Esophagus (tissue), 2 donors: ENCODE measurements around the gene SLC12A3. TPM values are rescaled to one million over a fixed set of nuclear protein-coding genes. Genes with fewer than 3 reads are reported as not detected.

Experiments used
- H3K27ac ChIP-seq, 2 donors: one replicate each; pipeline ENCODE4 v1.5.1; 2013; ENCODE audit warnings: low read depth in 2 of 2, mild to moderate bottlenecking in 2 of 2, inconsistent platforms in 1 of 2, low read length in 1 of 2, moderate library complexity in 1 of 2
- H3K27me3 ChIP-seq, 2 donors: one replicate each; pipeline ENCODE4 v1.6.1; 2013; ENCODE audit warnings: low read length in 2 of 2, control low read depth in 1 of 2, mild to moderate bottlenecking in 1 of 2; ENCODE audit not compliant: insufficient read depth in 2 of 2, control insufficient read depth in 1 of 2
- H3K36me3 ChIP-seq, 2 donors: one replicate each; pipeline ENCODE4 v1.6.1; 2013; ENCODE audit warnings: low read length in 1 of 2; ENCODE audit not compliant: control insufficient read depth in 2 of 2, insufficient read depth in 2 of 2
- H3K4me1 ChIP-seq, 2 donors: one replicate each; pipeline ENCODE4 v1.6.1; 2013; ENCODE audit warnings: low read length in 1 of 2; ENCODE audit not compliant: control insufficient read depth in 2 of 2, insufficient read depth in 2 of 2
- H3K4me3 ChIP-seq, 2 donors: one replicate each; pipeline ENCODE4 v1.5.1; 2013; ENCODE audit warnings: low read length in 2 of 2, mild to moderate bottlenecking in 2 of 2, low read depth in 1 of 2, moderate library complexity in 1 of 2
- H3K9me3 ChIP-seq, 2 donors: one replicate each; pipeline ENCODE4 v1.6.1; 2013; ENCODE audit warnings: mild to moderate bottlenecking in 2 of 2, low read depth in 1 of 2, low read length in 1 of 2, moderate library complexity in 1 of 2; ENCODE audit not compliant: control insufficient read depth in 2 of 2, insufficient read depth in 1 of 2
- WGBS, 2 donors: extraction: QIAGEN DNeasy Blood & Tissue Kit; methylation state at CpG; one replicate each; pipeline ENCODE4 v1.1.7; 2013; 5-methylcytosine and 5-hydroxymethylcytosine counted together
- polyA plus RNA-seq, 2 donors: library from polyadenylated mRNA; stranded (reverse); fragments of 200-250 nt; gene quantifications; one replicate each; pipeline ENCODE4 v1.2.3, GENCODE V29; 2013
- donor health status: healthy with polysubstance abuse.
- donor health status: Bipolar disorder and iron deficiency.

Gene SLC12A3
- polyA plus RNA-seq, 2 donors = 0.04 to 0.06 TPM

DNA sequence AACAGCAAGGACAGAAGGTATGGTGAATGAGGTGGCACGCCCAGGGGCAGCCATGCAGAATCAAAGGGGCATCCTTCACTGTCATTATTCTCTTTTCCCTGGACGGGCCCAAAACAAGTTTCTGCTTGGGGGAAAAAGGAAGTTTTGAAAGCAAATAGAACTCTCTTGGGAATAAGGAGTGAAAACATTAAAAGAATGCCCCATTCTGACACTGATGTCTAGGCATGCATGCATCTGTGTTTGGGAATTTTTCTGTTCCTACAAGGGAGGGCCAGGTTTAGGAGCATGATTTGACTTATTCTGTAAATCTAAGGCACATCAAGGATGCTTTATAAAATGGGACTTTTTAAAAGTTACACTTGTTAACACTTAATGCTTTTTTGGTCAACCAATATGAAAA is 34.3 kb upstream of the SLC12A3 start:
- Histone ChIP-seq H3K36me3 (peaks cover 21 to 23% of the 10 kb centered on the region in 2 donors), H3K27me3 (no peaks in the 10 kb centered on the region), H3K27ac (no peak overlapping the region), H3K4me3 (no peak overlapping the region), H3K9me3 (no peaks in the 10 kb centered on the region), H3K4me1 (no peaks in the 10 kb centered on the region)
- 31 to 92% methylated on average over 2 of the region's 2 CpGs for WGBS, 2 donors

DNA sequence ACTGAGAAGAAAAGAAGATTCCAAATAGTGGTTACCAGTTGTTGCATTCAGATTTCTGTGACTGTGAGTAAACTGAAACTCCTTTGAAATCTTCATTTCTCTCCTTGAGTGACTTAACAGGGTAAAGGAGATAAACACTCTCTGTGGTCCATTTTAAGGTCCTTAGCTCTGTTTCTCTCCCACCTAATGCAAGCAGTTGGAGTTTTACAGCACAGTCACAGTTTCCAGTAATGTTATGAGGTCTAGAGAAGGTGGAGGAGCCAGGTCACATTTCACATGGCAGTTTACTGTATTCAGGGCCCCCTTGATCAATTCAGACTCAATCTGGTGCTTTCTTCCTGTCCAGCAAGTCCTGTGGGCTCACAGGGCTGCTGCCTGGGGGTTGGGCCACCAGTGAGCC is 32.2 kb upstream of the SLC12A3 start:
- Histone ChIP-seq H3K4me1 (no peaks in the 10 kb centered on the region), H3K36me3 (peaks cover 27 to 28% of the 10 kb centered on the region in 2 donors), H3K9me3 (no peaks in the 10 kb centered on the region), H3K4me3 (no peak overlapping the region), H3K27ac (no peak overlapping the region), H3K27me3 (no peaks in the 10 kb centered on the region)

DNA sequence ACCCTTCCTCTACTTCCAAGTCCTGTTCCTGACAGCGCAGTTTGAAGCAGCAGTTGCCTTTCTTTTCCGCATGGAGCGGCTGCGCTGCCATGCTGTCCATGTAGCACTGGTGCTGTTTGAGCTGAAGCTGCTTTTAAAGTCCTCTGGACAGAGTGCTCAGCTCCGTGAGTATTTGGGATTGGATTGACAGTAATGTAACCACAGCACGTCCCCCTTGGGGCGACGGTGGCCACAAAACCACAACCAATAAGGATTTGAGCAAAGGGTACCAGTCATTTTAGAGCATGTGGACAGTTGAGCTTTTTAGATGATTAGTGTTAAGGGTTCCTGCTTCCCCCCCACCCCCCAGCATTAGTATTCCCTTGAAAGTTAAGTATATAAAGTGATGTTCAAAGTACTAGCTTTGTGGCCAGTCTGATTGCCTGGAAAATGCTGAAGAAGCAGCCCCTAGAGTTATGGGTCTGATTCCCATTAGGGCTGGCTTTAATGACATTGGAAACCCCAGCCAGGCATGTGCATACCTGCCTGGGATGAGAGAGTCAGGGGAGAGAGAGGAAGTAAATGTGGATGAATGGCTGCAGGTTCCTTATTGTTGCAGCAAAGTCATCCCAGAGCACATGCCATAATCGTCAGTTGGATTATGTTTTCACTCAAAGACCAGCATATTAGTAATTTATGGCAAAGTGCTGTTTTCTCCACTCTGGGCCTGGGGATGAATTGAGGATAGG is 31.6 kb upstream of the SLC12A3 start:
- Histone ChIP-seq H3K27ac (no peak overlapping the region), H3K36me3 (peaks cover 28 to 32% of the 10 kb centered on the region in 2 donors), H3K4me3 (no peak overlapping the region), H3K27me3 (no peaks in the 10 kb centered on the region), H3K9me3 (no peaks in the 10 kb centered on the region), H3K4me1 (no peaks in the 10 kb centered on the region)
- WGBS, 2 donors = 86 to 87% methylated on average over 9 of the region's 9 CpGs

DNA sequence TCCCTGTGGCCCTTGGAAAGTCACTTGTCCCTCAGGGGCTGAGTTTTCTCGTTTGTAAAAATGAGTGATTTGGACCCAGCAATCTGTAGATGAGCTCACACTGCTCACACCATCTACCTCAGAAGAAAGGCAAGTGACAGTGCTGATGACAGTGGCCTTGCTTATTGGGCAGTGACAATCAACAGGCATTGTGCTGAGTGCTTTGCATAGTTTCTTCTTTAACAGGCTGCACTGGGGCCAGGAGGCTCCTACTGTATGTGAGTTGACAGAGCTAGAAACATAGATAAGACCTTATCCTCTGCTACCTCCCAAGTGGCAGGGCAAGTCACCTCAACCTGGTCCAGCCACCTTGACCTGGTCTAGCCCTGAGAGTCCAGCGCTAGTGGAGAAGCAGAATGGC is 29.7 kb upstream of the SLC12A3 start:
- H3K27ac ChIP-seq = no peak overlapping the region
- WGBS, 2 donors = 82 to 83% methylated on average over 2 of the region's 2 CpGs

DNA sequence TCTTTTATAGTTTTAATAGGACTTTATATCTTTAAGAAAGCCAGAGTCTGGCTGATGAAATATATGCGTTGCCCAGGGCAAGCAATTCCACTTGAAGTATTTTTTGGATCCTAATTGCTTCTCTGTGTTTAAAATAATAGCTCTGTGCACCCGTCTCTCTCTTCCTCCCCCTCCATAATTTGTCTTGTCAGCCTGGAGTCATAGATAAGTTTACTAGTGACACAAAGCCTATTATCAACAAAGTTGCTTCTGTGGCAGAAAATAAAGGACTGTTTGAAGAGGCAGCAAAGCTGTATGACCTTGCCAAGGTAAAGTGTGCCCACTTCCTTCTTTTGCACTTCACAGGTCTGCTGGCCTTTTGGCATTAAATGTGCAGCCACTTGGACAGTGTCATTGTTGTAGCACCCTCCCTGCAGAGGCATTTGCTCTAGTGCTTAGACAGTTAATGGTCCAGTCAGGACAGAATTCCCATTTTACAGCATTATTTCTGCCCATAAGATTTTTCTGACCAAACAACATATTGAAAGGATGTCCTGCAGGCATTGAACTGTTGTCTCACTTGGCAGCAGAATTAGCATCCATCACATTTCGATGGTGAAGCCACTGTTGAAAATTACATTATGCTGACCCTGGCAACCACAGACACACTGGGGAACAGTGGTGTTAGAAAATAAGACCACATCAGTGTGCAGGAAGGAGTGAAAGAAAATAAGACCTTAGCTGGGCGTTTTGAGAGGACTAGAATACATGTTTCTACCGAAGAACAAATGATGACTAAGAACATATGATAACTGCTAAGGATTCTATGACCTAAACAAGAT is 28.4 kb upstream of the SLC12A3 start:
- Histone ChIP-seq H3K9me3 (no peaks in the 10 kb centered on the region), H3K27me3 (no peaks in the 10 kb centered on the region), H3K36me3 (peaks cover 29 to 31% of the 10 kb centered on the region in 2 donors), H3K4me3 (no peak overlapping the region), H3K4me1 (no peaks in the 10 kb centered on the region), H3K27ac (no peak overlapping the region)
- 70 to 73% methylated on average over 5 of the region's 5 CpGs for WGBS, 2 donors

More for the DNA sequence above, 29.7 kb upstream of the SLC12A3 start:
- H3K4me1 ChIP-seq = no peaks in the 10 kb centered on the region
- H3K27me3 ChIP-seq = no peaks in the 10 kb centered on the region
- H3K9me3 ChIP-seq = no peaks in the 10 kb centered on the region
- H3K4me3 ChIP-seq = no peak overlapping the region
- peaks cover 29 to 31% of the 10 kb centered on the region in 2 donors for H3K36me3 ChIP-seq

DNA sequence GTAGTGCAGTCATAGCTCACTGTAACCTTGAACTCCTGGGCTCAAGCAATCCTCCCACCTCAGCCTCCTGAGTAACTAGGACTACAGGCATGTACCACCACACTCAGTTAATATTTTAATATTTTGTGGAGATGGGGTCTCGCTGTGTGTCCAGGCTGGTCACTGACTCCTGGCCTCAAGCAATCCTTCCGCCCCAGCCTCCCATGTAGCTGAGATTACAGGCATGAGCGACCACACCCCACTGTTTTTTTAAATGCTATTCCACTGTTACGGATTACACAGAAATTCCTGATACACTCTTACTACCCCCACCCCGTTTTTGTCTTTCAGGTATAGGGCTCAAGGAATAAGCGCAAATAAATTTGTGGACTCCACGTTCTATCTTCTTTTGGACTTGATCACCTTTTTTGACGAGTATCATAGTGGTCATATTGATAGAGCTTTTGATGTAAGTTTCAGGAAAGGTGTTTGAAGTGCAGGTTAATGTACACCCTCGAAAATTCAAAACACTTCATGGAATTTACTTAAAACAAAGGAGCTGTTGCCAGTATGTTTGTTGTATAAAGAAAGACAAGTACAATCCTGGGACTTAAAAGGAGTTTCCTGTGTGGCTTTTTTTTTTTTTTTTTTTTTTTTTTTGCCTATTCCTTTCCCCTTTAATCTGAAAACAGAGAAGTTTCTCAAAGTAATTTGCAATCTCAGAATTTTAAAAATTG is 26.2 kb upstream of the SLC12A3 start:
- Histone ChIP-seq H3K9me3 (no peaks in the 10 kb centered on the region), H3K27ac (no peak overlapping the region), H3K36me3 (peaks cover 21 to 27% of the 10 kb centered on the region in 2 donors), H3K27me3 (no peaks in the 10 kb centered on the region), H3K4me3 (no peak overlapping the region), H3K4me1 (no peaks in the 10 kb centered on the region)
- WGBS, 2 donors = 86 to 90% methylated on average over 9 of the region's 9 CpGs

DNA sequence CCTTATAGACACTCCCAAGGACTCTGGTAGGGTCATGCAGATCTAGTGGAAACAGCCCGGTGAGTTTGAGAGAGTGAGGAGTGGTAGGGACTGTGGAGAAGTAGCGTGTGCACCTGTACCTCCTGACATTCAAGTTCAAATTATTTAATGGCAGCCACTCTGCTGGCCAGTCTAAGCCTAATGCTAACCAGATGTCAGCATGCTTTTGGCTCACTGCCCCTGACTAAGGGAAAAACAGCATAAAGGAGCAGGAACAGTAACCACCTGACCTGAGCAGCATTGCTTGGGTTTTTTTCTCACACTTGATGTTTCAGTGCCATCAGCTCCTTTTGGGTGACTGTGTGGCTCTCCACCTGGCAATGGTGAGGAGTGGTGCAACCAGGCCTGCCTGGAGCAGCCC is 23.8 kb upstream of the SLC12A3 start:
- 90 to 95% methylated on average over 2 of the region's 2 CpGs for WGBS, 2 donors
- Histone ChIP-seq H3K9me3 (no peaks in the 10 kb centered on the region), H3K4me1 (no peaks in the 10 kb centered on the region), H3K4me3 (no peak overlapping the region), H3K27ac (no peak overlapping the region), H3K36me3 (peaks cover 24 to 29% of the 10 kb centered on the region in 2 donors), H3K27me3 (no peaks in the 10 kb centered on the region)

DNA sequence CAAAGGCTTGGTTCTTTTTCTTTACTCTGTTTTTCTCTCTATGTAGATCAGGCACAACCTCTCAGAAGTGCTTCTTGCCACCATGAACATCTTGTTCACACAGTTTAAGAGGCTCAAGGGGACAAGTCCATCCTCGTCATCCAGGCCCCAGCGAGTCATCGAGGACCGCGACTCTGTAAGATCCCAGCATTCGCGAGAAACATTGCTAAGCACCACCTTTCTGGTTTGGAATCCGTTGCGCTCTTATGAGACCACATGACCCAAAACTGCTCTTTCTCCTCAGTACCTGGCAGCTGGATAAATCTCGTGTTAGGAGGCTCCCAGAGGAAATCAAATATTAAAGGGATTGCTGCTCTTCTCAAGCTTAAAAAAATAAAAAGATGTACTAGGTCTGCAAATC is 23.3 kb upstream of the SLC12A3 start:
- no peaks in the 10 kb centered on the region for H3K27me3 ChIP-seq
- no peaks in the 10 kb centered on the region for H3K9me3 ChIP-seq
- 96 to 97% methylated on average over 10 of the region's 10 CpGs for WGBS, 2 donors
- peaks cover 24 to 28% of the 10 kb centered on the region in 2 donors for H3K36me3 ChIP-seq
- no peak overlapping the region for H3K27ac ChIP-seq
- H3K4me3 ChIP-seq = no peak overlapping the region
- H3K4me1 ChIP-seq = no peaks in the 10 kb centered on the region

DNA sequence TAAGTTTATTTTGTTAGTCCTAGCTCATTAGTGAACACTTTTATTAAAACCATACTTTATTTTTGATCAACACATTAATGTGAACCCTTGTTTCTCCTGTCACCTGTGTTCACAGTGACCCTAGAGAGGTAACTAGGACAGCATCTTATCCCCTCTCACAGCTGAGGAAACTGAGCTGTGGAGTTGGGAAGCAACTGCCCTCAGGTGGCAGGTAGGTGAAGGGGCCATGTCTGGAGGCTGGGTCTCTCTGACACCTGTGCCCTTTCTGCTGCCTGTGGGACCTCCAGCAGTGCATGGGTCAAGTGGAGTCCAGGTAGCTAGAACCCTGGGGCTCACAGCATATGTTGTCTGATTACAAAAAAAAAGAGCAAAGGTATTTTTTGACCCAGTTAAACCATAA is 22.9 kb upstream of the SLC12A3 start:
- H3K36me3 ChIP-seq = peaks cover 24 to 26% of the 10 kb centered on the region in 2 donors

More for the DNA sequence above, 22.9 kb upstream of the SLC12A3 start:
- Histone ChIP-seq H3K4me3 (no peak overlapping the region), H3K27ac (no peak overlapping the region), H3K4me1 (no peaks in the 10 kb centered on the region), H3K27me3 (no peaks in the 10 kb centered on the region), H3K9me3 (no peaks in the 10 kb centered on the region)
